Measurements from ENCODE around the gene RBM12. TPM values are rescaled to one million over a fixed set of nuclear protein-coding genes. Genes with fewer than 3 reads are reported as not detected.

Gene RBM12
- total and polyA plus RNA-seq, 4 donors = 3.4 to 20.0 (median 15.8) TPM

GRCh38 chr20:35644806-35645205 is 19.9 kb downstream of the RBM12 start:
- TF ChIP-seq GABPA (IDR thresholded peaks at IDR 0.05 in 1 of 2, conservative IDR thresholded peaks at IDR 0.05 in 1 of 2) (no peak), MAX (IDR thresholded peaks at IDR 0.05) (no peak), HNF4G (IDR thresholded peaks at IDR 0.05) (no peak), ATF3 (IDR thresholded peaks at IDR 0.05) (no peak), HNF4A (conservative IDR thresholded peaks at IDR 0.05) (no peak), JUND (IDR thresholded peaks at IDR 0.05) (no peak), YY1 (IDR thresholded peaks at IDR 0.05) (no peak), TAF1 (conservative IDR thresholded peaks at IDR 0.05) (no peak), FOXA1 (IDR thresholded peaks at IDR 0.05) (no peak), NR2F2 (IDR thresholded peaks at IDR 0.05) (no peak), RXRA (IDR thresholded peaks at IDR 0.05) (no peak), REST (IDR thresholded peaks at IDR 0.05) (no peak), FOXA2 (IDR thresholded peaks at IDR 0.05) (no peak), RAD21 (IDR thresholded peaks at IDR 0.05) (no peak)
- H3K36me3 ChIP-seq (ENCODE audit: control insufficient read depth in 4 of 4, insufficient read depth in 3 of 4, low read depth in 1 of 4, low read length in 3 of 4) = no peaks in the 10 kb centered on the region
- H3K4me3 ChIP-seq (ENCODE audit: low read depth in 1 of 3, low read length in 3 of 3) = no peak overlapping the region
- DNase-seq (ENCODE audit: low spot score) = no peak
- 95% methylated on average over 2 of the region's 2 CpGs for WGBS
- peaks cover 0 to 6% (median 1%) of the 10 kb centered on the region in 4 donors for H3K4me1 ChIP-seq (ENCODE audit: control insufficient read depth in 4 of 4, insufficient read depth in 4 of 4, low read length in 3 of 4)
- no peak overlapping the region for H3K9ac ChIP-seq (ENCODE audit: low read depth in 1 of 2, low read length in 2 of 2)
- no peaks in the 10 kb centered on the region for H3K27me3 ChIP-seq (ENCODE audit: control insufficient read depth in 4 of 4, insufficient read depth in 4 of 4, low read length in 3 of 4)
- H3K27ac ChIP-seq (ENCODE audit: low read depth in 1 of 2, low read length in 2 of 2) = no peak overlapping the region
- no peaks in the 10 kb centered on the region for H3K9me3 ChIP-seq (ENCODE audit: control insufficient read depth in 4 of 4, low read length in 3 of 4)

GRCh38 chr20:35643045-35643444 is 21.7 kb downstream of the RBM12 start:
- H3K4me3 ChIP-seq (ENCODE audit: low read depth in 1 of 3, low read length in 3 of 3) = no peak overlapping the region
- H3K9ac ChIP-seq (ENCODE audit: low read depth in 1 of 2, low read length in 2 of 2) = no peak overlapping the region
- H3K4me1 ChIP-seq (ENCODE audit: control insufficient read depth in 4 of 4, insufficient read depth in 4 of 4, low read length in 3 of 4) = no peaks in the 10 kb centered on the region
- H3K27ac ChIP-seq (ENCODE audit: low read depth in 1 of 2, low read length in 2 of 2) = no peak overlapping the region
- H3K27me3 ChIP-seq (ENCODE audit: control insufficient read depth in 4 of 4, insufficient read depth in 4 of 4, low read length in 3 of 4) = no peaks in the 10 kb centered on the region
- H3K36me3 ChIP-seq (ENCODE audit: control insufficient read depth in 4 of 4, insufficient read depth in 3 of 4, low read depth in 1 of 4, low read length in 3 of 4) = no peaks in the 10 kb centered on the region
- no peak for DNase-seq (ENCODE audit: low spot score)
- no peak for TF ChIP-seq ATF3 (IDR thresholded peaks at IDR 0.05)
- no peaks in the 10 kb centered on the region for H3K9me3 ChIP-seq (ENCODE audit: control insufficient read depth in 4 of 4, low read length in 3 of 4)
- WGBS = 97% methylated on average over 7 of the region's 7 CpGs

- no peak overlapping the region for H3K4me3 ChIP-seq (ENCODE audit: low read depth in 1 of 3, low read length in 3 of 3)
- no peak for TF ChIP-seq SP1 (IDR thresholded peaks at IDR 0.05)
- TF ChIP-seq YY1 (IDR thresholded peaks at IDR 0.05) = no peak
- no peak for TF ChIP-seq HNF4G (IDR thresholded peaks at IDR 0.05)
- TF ChIP-seq EGR1 (IDR thresholded peaks at IDR 0.05; ENCODE audit: low read depth in 2 of 2) = no peak
- no peak for TF ChIP-seq REST (IDR thresholded peaks at IDR 0.05)
- no peak for TF ChIP-seq NR2F2 (IDR thresholded peaks at IDR 0.05)
- no peak for TF ChIP-seq FOXA1 (IDR thresholded peaks at IDR 0.05)
- no peak for TF ChIP-seq ZBTB33 (IDR thresholded peaks at IDR 0.05)
- no peak for TF ChIP-seq TAF1 (conservative IDR thresholded peaks at IDR 0.05)
- TF ChIP-seq RXRA (IDR thresholded peaks at IDR 0.05) = no peak
- no peak for TF ChIP-seq JUND (IDR thresholded peaks at IDR 0.05)
- DNase-seq (ENCODE audit: low spot score) = no peak
- WGBS = 83% methylated on average over 4 of the region's 4 CpGs
- no peak overlapping the region for H3K9ac ChIP-seq (ENCODE audit: low read depth in 1 of 2, low read length in 2 of 2)
- no peaks in the 10 kb centered on the region for H3K9me3 ChIP-seq (ENCODE audit: control insufficient read depth in 4 of 4, low read length in 3 of 4)
- no peaks in the 10 kb centered on the region for H3K27me3 ChIP-seq (ENCODE audit: control insufficient read depth in 4 of 4, insufficient read depth in 4 of 4, low read length in 3 of 4)
- H3K27ac ChIP-seq (ENCODE audit: low read depth in 1 of 2, low read length in 2 of 2) = no peak overlapping the region
- peaks cover 0 to 6% (median 2%) of the 10 kb centered on the region in 4 donors for H3K4me1 ChIP-seq (ENCODE audit: control insufficient read depth in 4 of 4, insufficient read depth in 4 of 4, low read length in 3 of 4)
- H3K36me3 ChIP-seq (ENCODE audit: control insufficient read depth in 4 of 4, insufficient read depth in 3 of 4, low read depth in 1 of 4, low read length in 3 of 4) = no peaks in the 10 kb centered on the region
Observed at GRCh38 chr20:35641743-35642142, 23.0 kb downstream of the RBM12 start.

Measured in liver (tissue), 9 donors.